GM21825 (cell line): ENCODE measurements around the gene RASGEF1C.

ENCODE experiments used
- ATAC-seq: cut with Tn5 transposase; IDR thresholded peaks from one replicate; pipeline ENCODE4 v1.9.1; 2021; ENCODE audit warnings: mild to moderate bottlenecking, moderate library complexity; ENCODE audit not compliant: unreplicated experiment

Gene RASGEF1C

GRCh38 chr5:180187767-180188166 is 21.2 kb downstream of the RASGEF1C start:
- no peak for ATAC-seq

DNA sequence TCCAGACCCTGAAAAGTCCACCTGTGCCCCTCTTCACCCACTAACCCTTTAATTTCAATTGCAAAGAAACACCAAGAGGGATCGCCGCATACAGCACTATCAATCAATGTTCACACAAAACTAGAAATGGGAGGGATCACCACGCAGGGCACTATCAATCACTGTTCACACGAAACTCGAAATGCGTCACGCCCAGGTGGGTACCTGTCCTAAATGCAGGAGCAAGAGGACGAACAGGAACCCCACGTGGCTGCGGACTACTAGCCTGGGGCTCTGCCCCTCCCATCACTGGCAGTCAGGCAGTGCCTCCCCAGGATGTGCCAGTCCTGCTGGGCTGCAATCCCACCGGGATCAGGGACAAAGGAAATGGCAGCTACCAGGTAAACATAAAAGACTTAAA is 28.2 kb downstream of the RASGEF1C start:
- ATAC-seq = no peak

DNA sequence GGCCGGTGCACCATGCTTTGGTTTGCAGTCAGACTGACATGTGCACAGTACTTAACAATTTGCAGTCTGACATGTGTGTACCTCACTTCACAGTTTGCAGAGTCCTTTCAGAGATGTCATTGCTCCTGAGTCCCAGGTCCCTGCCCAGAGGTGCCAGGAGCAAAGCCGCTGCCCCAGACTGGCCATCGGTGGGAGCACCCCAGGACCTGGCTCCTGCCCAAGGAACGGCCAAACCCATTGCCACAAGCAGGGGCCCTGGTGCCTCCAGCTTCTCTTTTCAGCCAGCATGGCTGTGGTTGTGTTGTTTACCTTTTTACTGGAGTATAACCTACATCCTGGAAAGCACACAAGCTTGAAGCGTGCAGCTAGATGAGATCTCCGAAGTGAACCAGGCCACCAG is 28.6 kb downstream of the RASGEF1C start:
- ATAC-seq = no peak

GRCh38 chr5:180179442-180180420 is 29.3 kb downstream of the RASGEF1C start:
- no peak for ATAC-seq

DNA sequence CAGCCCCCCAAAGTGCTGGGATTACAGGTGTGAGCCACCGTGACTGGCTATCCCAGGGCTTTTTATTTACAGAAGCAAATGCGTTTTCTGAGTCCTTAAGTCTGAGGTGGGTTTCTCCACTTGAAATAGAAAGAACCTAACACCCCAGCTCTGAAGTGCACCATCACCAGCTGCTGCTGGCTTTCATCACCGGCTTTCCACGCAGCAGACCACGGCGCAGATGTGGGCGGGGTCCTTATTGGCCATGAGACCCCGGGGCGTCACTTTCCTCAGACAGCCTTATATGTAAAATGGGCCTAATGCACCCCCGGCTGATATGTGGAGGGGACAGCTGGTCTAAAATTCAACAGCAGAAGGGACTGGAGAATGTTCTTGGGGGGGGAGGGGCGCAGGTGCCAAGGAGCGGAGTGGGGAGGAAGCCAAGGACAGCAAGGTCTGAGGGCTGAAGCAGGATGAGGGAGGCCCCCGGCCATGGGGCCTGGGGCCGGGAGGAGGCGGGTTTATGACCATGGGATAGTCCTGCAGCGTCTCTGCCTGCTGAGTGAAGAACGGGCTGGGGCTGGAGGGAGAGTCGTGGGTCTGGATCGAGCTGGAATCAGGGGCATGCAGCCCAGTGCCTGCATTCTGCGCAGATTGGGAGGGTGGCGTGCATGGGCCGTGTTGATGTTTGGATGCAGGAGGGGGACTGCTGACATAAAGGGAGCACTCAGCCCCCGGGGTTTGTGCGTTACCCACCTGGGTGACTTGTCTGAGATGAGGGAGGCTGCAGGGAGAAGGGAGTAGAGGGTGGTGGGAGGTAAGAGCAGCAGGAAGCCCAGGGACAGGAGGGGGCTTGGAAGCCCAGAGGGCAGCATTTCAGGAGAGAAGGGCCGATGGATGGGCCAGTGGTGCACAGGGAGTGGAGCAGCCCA is 30.2 kb downstream of the RASGEF1C start:
- no peak for ATAC-seq

GRCh38 chr5:180176191-180176590 is 32.8 kb downstream of the RASGEF1C start:
- no peak for ATAC-seq

- ATAC-seq = no peak
These were observed 34.0 kb downstream of the RASGEF1C start for GRCh38 chr5:180175015-180175431.

DNA sequence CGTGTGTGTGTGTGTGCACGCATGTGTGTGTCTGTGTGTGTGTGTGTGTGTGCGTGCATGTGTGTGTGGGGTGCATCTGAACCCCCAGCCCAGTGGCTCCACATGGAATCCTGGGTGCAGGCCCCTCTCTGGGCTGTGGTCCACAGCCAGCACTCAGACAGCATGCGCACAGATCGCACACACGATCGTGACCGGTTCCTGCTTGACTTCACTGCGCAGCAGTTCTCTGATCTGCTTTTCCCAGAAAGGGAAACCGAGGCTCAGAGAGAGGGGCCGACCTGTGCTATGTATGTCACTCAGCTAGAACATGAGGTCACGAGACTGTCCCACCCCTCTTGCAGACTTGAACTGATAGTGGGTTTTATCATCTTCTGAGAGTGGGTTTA is 34.4 kb downstream of the RASGEF1C start:
- no peak for ATAC-seq

DNA sequence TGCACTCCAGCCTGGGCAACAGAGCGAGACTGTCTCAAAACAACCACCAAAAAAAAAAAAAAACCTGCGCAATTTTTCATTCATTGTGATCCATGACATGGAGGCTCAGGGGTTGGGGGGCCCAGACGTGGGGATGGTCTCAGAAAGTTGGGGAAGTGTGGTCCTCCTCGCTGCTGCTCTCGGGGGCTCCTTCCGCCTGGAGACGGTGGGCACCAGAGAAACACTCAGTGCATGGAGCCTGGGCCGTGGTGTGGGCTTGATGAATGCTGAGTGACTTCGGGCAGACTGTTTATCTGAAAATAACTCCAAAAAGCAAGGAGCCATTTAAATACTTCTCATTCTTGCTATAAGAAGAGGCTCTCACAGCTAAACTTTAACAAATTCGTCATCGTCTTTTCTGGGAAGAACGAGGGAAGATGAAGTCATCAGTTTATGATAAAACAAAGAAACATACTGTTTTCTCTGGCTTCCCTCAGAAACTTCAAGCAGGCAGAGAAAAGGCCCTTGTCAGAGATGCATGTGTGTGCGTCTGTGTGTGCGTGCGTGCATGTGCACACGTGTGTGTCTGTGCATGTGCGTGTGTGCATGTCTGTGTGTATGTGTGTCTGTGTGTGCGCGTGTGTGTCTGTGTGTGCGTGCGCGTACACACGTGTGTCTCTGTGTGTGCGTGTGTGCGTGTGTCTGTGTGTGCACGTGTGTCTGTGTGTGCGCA is 35.0 kb downstream of the RASGEF1C start:
- no peak for ATAC-seq

DNA sequence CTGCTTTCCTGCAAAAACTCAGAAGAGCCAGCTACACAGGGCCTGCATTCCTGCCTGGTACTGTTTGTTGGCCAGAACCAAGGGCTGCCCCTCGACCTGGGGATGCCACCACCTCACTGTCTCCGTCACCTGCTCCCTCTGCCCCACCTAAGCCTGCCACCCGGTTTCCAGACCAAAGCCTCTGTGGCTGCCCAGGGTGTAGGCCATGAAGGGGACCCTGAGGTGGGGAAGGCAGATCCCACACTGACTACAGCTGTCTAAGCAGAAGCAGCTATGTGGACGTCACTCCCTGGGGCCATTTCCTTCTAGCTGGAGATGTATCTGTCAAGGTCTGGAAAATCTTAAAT is 35.8 kb downstream of the RASGEF1C start:
- no peak for ATAC-seq

GRCh38 chr5:180172447-180173197 is 36.4 kb downstream of the RASGEF1C start:
- no peak for ATAC-seq

GRCh38 chr5:180171568-180172094 is 37.4 kb downstream of the RASGEF1C start:
- ATAC-seq = no peak

DNA sequence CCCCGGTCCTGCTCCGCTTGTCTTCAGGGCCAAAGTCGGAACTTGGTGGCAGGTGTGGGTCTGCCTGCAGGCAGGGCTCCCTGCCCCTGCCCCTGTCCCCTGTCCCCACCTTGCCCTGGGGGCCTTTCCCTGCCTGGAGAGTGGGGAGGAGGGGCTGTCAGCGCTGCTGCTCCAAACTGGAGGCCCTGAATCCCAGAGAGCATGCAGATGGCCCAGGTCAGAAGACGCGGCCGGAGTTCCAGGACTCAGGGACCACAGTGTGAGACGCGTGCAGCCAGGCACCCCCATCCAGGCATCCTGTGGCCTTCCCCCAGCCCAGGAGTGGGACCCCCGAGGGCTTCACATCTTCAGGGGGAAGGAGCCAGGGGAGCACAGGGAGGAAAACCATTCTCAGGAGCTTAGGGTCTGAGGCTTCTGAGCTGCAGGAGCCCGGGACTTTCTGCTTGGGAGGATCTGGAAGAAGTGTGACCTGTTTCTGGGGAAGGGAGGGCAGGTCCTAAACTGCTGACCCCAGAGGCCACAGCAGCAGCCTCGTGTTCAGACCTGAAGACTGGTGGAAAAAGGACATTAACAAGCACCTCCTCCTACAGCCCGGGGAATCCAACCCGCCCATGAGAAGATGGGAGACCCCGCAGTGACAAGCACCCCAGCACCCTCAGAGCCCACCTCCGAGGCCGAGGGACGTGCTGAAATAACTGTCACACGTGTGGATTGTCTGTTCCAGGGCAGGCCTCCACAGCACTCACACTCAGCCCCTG is 38.0 kb downstream of the RASGEF1C start:
- no peak for ATAC-seq

DNA sequence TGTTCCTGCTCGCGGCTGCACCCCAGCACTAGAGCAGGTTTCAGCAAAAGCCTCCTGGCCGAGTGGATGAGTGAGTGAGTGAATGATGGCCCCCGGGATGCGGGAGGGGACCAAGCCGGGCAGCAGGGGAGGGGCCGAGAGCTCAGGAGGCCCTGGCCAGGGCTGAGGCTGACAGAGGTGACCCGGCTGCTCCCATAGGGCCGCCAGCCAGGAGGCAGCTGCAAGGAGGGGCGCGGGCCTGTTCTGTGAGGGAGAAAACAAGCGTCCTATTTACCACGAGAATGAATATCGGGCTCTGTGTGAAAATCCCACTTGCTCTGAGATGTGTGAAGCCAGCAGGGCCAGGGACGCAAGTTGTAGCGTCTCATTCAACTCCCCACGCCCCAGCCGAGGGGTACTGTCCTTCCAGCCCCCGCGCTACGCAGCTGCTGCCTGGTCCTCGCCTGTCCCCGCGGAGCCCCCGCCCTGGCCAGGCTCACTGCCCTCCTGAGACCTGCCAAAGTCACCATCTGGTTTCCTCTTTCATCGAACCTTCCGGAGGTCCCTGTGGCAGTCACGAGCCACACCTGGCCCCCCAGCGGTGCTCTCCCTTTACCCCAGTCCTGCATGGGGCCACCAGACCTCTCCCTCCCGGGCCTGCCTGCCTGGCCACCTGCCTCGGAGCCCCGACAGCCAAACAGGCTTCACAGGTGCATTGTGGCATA is 38.8 kb downstream of the RASGEF1C start:
- no peak for ATAC-seq

GRCh38 chr5:180169248-180170105 is 39.5 kb downstream of the RASGEF1C start:
- no peak for ATAC-seq

DNA sequence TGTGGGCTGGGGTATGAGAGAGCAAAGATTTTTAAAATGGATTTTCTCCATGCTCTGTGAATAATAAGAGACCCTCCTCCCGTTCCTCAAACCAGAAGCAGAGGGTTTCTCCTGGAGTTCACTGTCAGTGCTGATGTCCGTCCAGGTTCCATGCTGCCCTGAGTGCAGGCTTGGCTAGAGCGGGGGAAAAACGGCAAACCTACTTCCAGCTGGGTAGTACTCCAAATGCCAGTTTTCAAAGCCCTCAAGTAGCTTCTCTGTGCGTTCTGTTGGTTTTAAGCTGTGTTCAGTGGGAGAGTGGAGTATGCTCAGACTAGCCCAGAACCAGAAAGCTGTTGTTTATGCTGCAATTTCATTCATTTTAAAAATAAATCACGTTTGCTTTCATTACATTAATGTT is 40.3 kb downstream of the RASGEF1C start:
- ATAC-seq = no peak

DNA sequence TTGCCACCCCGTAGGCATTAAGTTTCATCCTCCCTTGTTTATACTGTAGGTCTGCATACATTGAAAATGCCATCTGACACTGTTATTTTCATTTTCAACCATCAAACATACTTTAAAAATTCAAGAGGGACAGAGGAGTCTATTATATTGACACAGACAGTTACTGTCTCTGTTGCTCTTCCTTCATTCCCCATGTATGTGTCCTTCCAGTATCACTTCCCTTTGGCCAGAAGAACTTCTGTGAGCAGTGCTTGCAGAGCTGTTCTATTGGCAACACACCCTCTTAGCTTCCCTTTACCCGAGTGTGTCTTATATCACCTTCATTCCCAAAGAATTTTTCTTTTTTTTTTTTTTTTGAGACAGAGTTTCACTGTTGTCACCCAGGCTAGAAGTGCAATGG is 42.8 kb downstream of the RASGEF1C start:
- ATAC-seq = no peak

DNA sequence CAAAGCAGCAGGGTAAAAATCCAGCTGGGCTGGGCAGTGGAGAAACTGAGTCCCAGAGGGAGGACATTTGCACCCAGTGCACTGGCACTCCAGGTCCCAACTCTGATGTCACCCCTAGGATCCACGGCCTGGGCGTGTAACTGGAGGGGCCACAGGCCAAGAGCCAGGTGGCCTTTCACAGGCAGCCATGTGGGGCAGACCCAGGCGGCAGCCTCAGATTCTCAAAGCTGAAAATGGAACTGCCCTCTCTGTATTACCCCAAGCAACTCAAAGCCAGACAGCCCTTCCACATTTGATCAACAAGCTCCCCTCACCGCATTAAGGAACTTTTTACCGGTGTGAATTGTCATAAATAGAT is 46.7 kb downstream of the RASGEF1C start:
- ATAC-seq = no peak
